HepG2 (cell line): ENCODE measurements around the gene FRK. TPM values are rescaled to one million over a fixed set of nuclear protein-coding genes. Genes with fewer than 3 reads are reported as not detected.

Experiments
- ATAC-seq: fragments of 200-7000 bp; cut with Tn5 transposase; 3 replicates; pipeline ENCODE4 v1.9.1; 2020; ENCODE audit warnings: mild to moderate bottlenecking, moderate library complexity
- BruUV-seq: library from RNA; stranded (reverse); fragments of 400-500 nt; replicated peaks from 2 replicates; lab custom pipeline; 2021; lab: Mats Ljungman, UMichigan
- CTCF ChIA-PET: fragments of 300-600 bp; formaldehyde crosslinking; extraction: SDS; loops from one replicate; lab custom pipeline; 2021; ENCODE audit warnings: low total read pairs, inconsistent platforms, low intra/inter-chr PET ratio; lab: Yijun Ruan, JAX
- POLR2A ChIA-PET: fragments of 350-600 bp; sonication (Branson Sonifier 250); formaldehyde crosslinking; loops from one replicate; lab custom pipeline; 2020; ENCODE audit warnings: antibody characterized with exemption, inconsistent platforms; lab: Yijun Ruan, JAX
- DNase-seq: peaks from one replicate; pipeline ENCODE4 v3.0.0-alpha.2; 2015; ENCODE audit warnings: low spot score
- FAIRE-seq: peaks from 3 replicates; lab custom pipeline; 2011; peaks lifted over from hg19 to GRCh38; lab: Jason Lieb, UNC
- H2AFZ ChIP-seq: one replicate; pipeline ENCODE4 v1.6.1; 2011; ENCODE audit warnings: low read length, inconsistent platforms
- H3K27ac ChIP-seq: fragments of 300-600 bp; 3 replicates; pipeline ENCODE4 v1.8.0; 2011; ENCODE audit warnings: mixed run types, mild to moderate bottlenecking, mixed read lengths, low read length, inconsistent platforms; ENCODE audit not compliant: insufficient read depth; ENCODE audit errors: extremely low read length
- H3K27me3 ChIP-seq, 2 experiments: fragments of 200-600 bp in 1 of 2; 2 replicates in 1 of 2; 3 replicates in 1 of 2; pipeline versions ENCODE4 v1.6.0 to v1.8.0; 2011; ENCODE audit warnings: low read length in 2 of 2, mild to moderate bottlenecking in 2 of 2, moderate library complexity in 2 of 2, inconsistent platforms in 1 of 2; ENCODE audit not compliant: insufficient read depth in 2 of 2, control insufficient read depth in 1 of 2
- H3K36me3 ChIP-seq, 2 experiments: fragments of 200-600 bp in 1 of 2; replicated peaks in 1 of 2; 2 replicates in 1 of 2; 3 replicates in 1 of 2; pipeline versions ENCODE4 v1.5.1 to v1.8.0; 2011; ENCODE audit warnings: low read length in 2 of 2, inconsistent platforms in 1 of 2; ENCODE audit not compliant: insufficient read depth in 2 of 2, control insufficient read depth in 1 of 2
- H3K4me1 ChIP-seq: 2 replicates; pipeline ENCODE4 v1.5.1; 2012; ENCODE audit warnings: low read length, inconsistent platforms; ENCODE audit not compliant: insufficient read depth
- H3K4me2 ChIP-seq: 2 replicates; pipeline ENCODE4 v1.6.0; 2011; ENCODE audit warnings: low read depth, low read length, inconsistent platforms
- H3K4me3 ChIP-seq, 3 experiments: fragments of 200-600 bp in 1 of 3; sonication (generic), shearing (Covaris generic) in 1 of 3; replicated peaks in 1 of 3; 2 replicates each; pipeline ENCODE4 v1.5.1; 2011 to 2016; ENCODE audit warnings: low read length in 3 of 3, inconsistent platforms in 2 of 3, low read depth in 2 of 3, mild to moderate bottlenecking in 2 of 3, control low read depth in 1 of 3, mixed read lengths in 1 of 3; ENCODE audit not compliant: insufficient read depth in 1 of 3
- H3K79me2 ChIP-seq: one replicate; pipeline ENCODE4 v1.6.1; 2011; ENCODE audit warnings: low read length, inconsistent platforms; ENCODE audit not compliant: insufficient read depth
- H3K9ac ChIP-seq: 2 replicates; pipeline ENCODE4 v1.6.0; 2011; ENCODE audit warnings: mild to moderate bottlenecking, low read depth, low read length, inconsistent platforms; ENCODE audit not compliant: insufficient read depth
- H3K9me3 ChIP-seq: 2 replicates; pipeline ENCODE4 v1.5.1; 2012; ENCODE audit warnings: mild to moderate bottlenecking, low read length
- H4K20me1 ChIP-seq: 2 replicates; pipeline ENCODE4 v1.6.0; 2011; ENCODE audit warnings: inconsistent platforms, mild to moderate bottlenecking, low read length, moderate library complexity; ENCODE audit not compliant: insufficient read depth
- CC2D1A ChIP-seq: sonication (generic); formaldehyde crosslinking; IDR thresholded peaks from 2 replicates; pipeline ENCODE4 v1.8.1; 2023; ENCODE audit warnings: mild to moderate bottlenecking, missing genetic modification reagents
- DNMT1 ChIP-seq: sonication (generic); formaldehyde crosslinking; IDR thresholded peaks from 2 replicates; pipeline ENCODE4 v1.5.1; 2020; ENCODE audit warnings: mild to moderate bottlenecking, missing genetic modification reagents
- HMGXB3 ChIP-seq: sonication (generic); formaldehyde crosslinking; IDR thresholded peaks from 2 replicates; pipeline ENCODE4 v1.4.0; 2020; ENCODE audit warnings: missing genetic modification reagents, borderline replicate concordance
- KAT8 ChIP-seq: IDR thresholded peaks from 2 replicates; pipeline ENCODE4 v1.6.1; 2016; ENCODE audit warnings: missing genetic modification reagents, missing compliant biosample characterization
- NFE2 ChIP-seq: sonication (generic); formaldehyde crosslinking; IDR thresholded peaks from 2 replicates; pipeline ENCODE4 v1.4.0; 2020; ENCODE audit warnings: missing genetic modification reagents
- NFE2L2 ChIP-seq: fragments of 150-350 bp; IDR thresholded peaks from 2 replicates; pipeline ENCODE4 v1.6.1; 2014; ENCODE audit warnings: low read length
- NFKBIZ ChIP-seq: IDR thresholded peaks from 2 replicates; pipeline ENCODE4 v1.6.1; 2018; ENCODE audit warnings: missing genetic modification reagents, missing compliant biosample characterization
- RNF219 ChIP-seq: sonication (generic); formaldehyde crosslinking; IDR thresholded peaks from 2 replicates; pipeline ENCODE4 v1.5.0; 2020; ENCODE audit warnings: mild to moderate bottlenecking, missing genetic modification reagents
- ZNF207 ChIP-seq: fragments of 450-650 bp; IDR thresholded peaks from 2 replicates; pipeline ENCODE4 v1.6.1; 2016; ENCODE audit warnings: antibody characterized with exemption, borderline replicate concordance
- ZNF460 ChIP-seq: sonication (generic); formaldehyde crosslinking; IDR thresholded peaks from 2 replicates; pipeline ENCODE4 v1.5.1; 2020; ENCODE audit warnings: missing genetic modification reagents, mild to moderate bottlenecking, borderline replicate concordance
- ZNF761 ChIP-seq: sonication (generic); formaldehyde crosslinking; conservative IDR thresholded peaks from 2 replicates; pipeline ENCODE4 v1.4.0; 2020; ENCODE audit warnings: mild to moderate bottlenecking, missing genetic modification reagents
- WGBS: methylation state at CpG from one replicate; pipeline ENCODE4 v1.1.6; 2017; ENCODE audit warnings: low lambda C conversion rate; 5-methylcytosine and 5-hydroxymethylcytosine counted together
- in situ Hi-C: cut with HindIII; loops from 2 replicates; pipeline ENCODE4 v1.10.0; 2017; ENCODE audit warnings: low pct_unique_long_range_greater_than_20kb; ENCODE audit not compliant: extremely low pct_ligation_motif_present
- intact Hi-C: fragments of 100-400 bp; cut with micrococcal nuclease; formaldehyde crosslinking; loops from one replicate; pipeline ENCODE4 v1.10.0; 2022; ENCODE audit not compliant: unreplicated experiment
- polyA plus RNA-seq, 8 experiments: library from polyadenylated mRNA; depleted of rRNA in 3 of 8; stranded (reverse) in 7 of 8; unstranded in 1 of 8; fragments of >200 nt; fragmentation: Illumina TruSeq in 4 of 8; extraction: Trizol in 4 of 8; gene quantifications; 2 replicates each; pipeline versions ENCODE4 v1.2.1 to v1.2.3, GENCODE V29; 2011 to 2016; ENCODE audit warnings: low read depth in 4 of 8, missing spikeins in 1 of 8, mixed read lengths in 1 of 8; ENCODE audit not compliant: insufficient read depth in 1 of 8
- total RNA-seq, 5 experiments: library from RNA; depleted of rRNA; stranded (reverse); fragments of >200 nt; fragmentation: Illumina TruSeq; extraction: Trizol; gene quantifications; 2 replicates each; pipeline ENCODE4 v1.2.3, GENCODE V29; 2016; ENCODE audit warnings: low read depth in 1 of 5
- TF ChIP-seq, protein P1 (sequence below): sonication (generic); formaldehyde crosslinking; IDR thresholded peaks from 2 replicates; pipeline ENCODE4 v1.8.0; 2022; ENCODE audit warnings: low read depth, missing genetic modification reagents
- TF ChIP-seq, protein P2 (sequence below): sonication (generic); formaldehyde crosslinking; IDR thresholded peaks from 2 replicates; pipeline ENCODE4 v1.9.0; 2021; ENCODE audit warnings: missing genetic modification reagents, mild to moderate bottlenecking, borderline replicate concordance

The FRK gene
- total and polyA plus RNA-seq, 2 of the 13 experiments (the other 11 are each of a cell fraction or from before 2014, with no cell fraction given), result 1.3 to 2.9 TPM

GRCh38 chr6:115972679-115973078 is 88.0 kb downstream of the FRK start:
- no peak for FAIRE-seq
- Histone ChIP-seq H3K27me3 (no peaks in the 10 kb centered on the region), H3K9me3 (no peaks in the 10 kb centered on the region), H3K9ac (no peak overlapping the region), H4K20me1 (no peaks in the 10 kb centered on the region), H3K36me3 (no peaks in the 10 kb centered on the region), H3K79me2 (no peaks in the 10 kb centered on the region), H3K4me3 (no peak overlapping the region), H3K27ac (no peak overlapping the region), H3K4me2 (no peak overlapping the region), H2AFZ (no peak overlapping the region), H3K4me1 (peaks cover 13% of the 10 kb centered on the region)
- intact Hi-C loops, result no loop called here
- DNase-seq, result no peak
- TF ChIP-seq ZNF460 (CRISPR knock-in tag) (no peak), DNMT1 (CRISPR knock-in tag) (no peak), NFKBIZ (no peak), ZNF207 (no peak), NFE2L2 (no peak), NFE2 (CRISPR knock-in tag) (no peak), KAT8 (CRISPR knock-in tag) (no peak), RNF219 (CRISPR knock-in tag) (no peak), ZNF761 (CRISPR knock-in tag) (no peak), CC2D1A (CRISPR knock-in tag) (no peak), HMGXB3 (no peak)
- TF ChIP-seq, protein P1, sequence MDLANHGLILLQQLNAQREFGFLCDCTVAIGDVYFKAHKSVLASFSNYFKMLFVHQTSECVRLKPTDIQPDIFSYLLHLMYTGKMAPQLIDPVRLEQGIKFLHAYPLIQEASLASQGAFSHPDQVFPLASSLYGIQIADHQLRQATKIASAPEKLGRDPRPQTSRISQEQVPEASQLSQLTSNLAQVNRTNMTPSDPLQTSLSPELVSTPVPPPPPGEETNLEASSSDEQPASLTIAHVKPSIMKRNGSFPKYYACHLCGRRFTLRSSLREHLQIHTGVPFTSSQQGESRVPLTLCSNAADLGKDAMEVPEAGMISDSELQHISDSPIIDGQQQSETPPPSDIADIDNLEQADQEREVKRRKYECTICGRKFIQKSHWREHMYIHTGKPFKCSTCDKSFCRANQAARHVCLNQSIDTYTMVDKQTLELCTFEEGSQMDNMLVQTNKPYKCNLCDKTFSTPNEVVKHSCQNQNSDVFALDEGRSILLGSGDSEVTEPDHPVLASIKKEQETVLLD (CRISPR knock-in tag), result no peak
- TF ChIP-seq, protein P2, sequence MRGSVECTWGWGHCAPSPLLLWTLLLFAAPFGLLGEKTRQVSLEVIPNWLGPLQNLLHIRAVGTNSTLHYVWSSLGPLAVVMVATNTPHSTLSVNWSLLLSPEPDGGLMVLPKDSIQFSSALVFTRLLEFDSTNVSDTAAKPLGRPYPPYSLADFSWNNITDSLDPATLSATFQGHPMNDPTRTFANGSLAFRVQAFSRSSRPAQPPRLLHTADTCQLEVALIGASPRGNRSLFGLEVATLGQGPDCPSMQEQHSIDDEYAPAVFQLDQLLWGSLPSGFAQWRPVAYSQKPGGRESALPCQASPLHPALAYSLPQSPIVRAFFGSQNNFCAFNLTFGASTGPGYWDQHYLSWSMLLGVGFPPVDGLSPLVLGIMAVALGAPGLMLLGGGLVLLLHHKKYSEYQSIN (CRISPR knock-in tag), result no peak
- ChIA-PET POLR2A (no interaction called here), CTCF (no interaction called here)
- no peak for ATAC-seq
- in situ Hi-C loops, result no loop called here
- WGBS, result 95% methylated on average over 2 of the region's 2 CpGs
- BruUV-seq, result no TSS peak
